Neutrophil (primary cell): ENCODE results near the gene CNTNAP2.

Experiments used
- H3K27ac ChIP-seq: fragments of 200-600 bp; sonication (generic); 2 replicates; pipeline ENCODE4 v1.5.1; 2016; ENCODE audit warnings: mild to moderate bottlenecking, moderate library complexity
- H3K27me3 ChIP-seq: fragments of 200-600 bp; sonication (generic); 2 replicates; pipeline ENCODE4 v1.6.0; 2016; ENCODE audit warnings: mild to moderate bottlenecking
- H3K36me3 ChIP-seq: fragments of 200-600 bp; sonication (generic); 2 replicates; pipeline ENCODE4 v1.5.1; 2017
- H3K4me1 ChIP-seq, 2 experiments: fragments of 200-600 bp in 1 of 2; sonication (generic) in 1 of 2; 1 replicate in 1 of 2; 2 replicates in 1 of 2; pipeline versions ENCODE4 v1.5.1 to v1.6.1; 2013 to 2016; ENCODE audit warnings: low read depth in 1 of 2, low read length in 1 of 2, mild to moderate bottlenecking in 1 of 2, moderate library complexity in 1 of 2; ENCODE audit not compliant: control insufficient read depth in 1 of 2, insufficient read depth in 1 of 2
- H3K4me3 ChIP-seq, 2 experiments: fragments of 200-600 bp in 1 of 2; sonication (generic) in 1 of 2; 1 replicate in 1 of 2; 2 replicates in 1 of 2; pipeline ENCODE4 v1.5.1; 2013 to 2016; ENCODE audit warnings: low read depth in 1 of 2, low read length in 1 of 2, mild to moderate bottlenecking in 1 of 2, moderate library complexity in 1 of 2
- H3K9me3 ChIP-seq: fragments of 200-600 bp; sonication (generic); 2 replicates; pipeline ENCODE4 v1.5.1; 2016
- TF ChIP-seq, protein P1 (sequence below): fragments of 200-600 bp; sonication (generic); IDR thresholded peaks from 2 replicates; pipeline ENCODE4 v1.5.1; 2016; ENCODE audit warnings: antibody characterized with exemption

The CNTNAP2 gene

DNA sequence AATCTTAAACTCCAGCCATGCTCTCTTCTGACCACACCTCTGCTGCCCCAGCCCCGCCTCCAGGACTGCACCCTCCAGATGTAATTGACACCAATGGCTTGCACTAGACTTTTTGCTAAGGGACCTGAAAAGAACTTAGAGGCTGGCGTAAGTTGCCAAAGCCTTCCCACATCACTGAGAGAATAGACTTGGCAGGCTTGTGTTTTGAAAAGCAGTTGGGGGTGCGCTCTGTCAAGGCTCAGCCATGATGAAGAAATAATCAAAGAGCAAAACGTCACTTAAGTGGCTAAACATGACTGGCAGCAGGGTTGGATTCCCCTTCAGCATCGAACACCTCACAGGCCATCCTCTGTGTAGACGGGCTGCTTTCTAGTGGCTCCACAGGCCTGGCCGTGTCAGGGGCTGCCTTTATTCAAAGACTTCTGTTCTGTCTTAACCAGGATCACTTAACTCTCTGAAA, 2278.8 kb downstream of the CNTNAP2 start:
- Histone ChIP-seq H3K27ac (no peak overlapping the region), H3K27me3 (no peaks in the 10 kb centered on the region), H3K4me3 (no peak overlapping the region), H3K4me1 (no peaks in the 10 kb centered on the region), H3K36me3 (no peaks in the 10 kb centered on the region), H3K9me3 (no peaks in the 10 kb centered on the region)
- TF ChIP-seq, protein P1, sequence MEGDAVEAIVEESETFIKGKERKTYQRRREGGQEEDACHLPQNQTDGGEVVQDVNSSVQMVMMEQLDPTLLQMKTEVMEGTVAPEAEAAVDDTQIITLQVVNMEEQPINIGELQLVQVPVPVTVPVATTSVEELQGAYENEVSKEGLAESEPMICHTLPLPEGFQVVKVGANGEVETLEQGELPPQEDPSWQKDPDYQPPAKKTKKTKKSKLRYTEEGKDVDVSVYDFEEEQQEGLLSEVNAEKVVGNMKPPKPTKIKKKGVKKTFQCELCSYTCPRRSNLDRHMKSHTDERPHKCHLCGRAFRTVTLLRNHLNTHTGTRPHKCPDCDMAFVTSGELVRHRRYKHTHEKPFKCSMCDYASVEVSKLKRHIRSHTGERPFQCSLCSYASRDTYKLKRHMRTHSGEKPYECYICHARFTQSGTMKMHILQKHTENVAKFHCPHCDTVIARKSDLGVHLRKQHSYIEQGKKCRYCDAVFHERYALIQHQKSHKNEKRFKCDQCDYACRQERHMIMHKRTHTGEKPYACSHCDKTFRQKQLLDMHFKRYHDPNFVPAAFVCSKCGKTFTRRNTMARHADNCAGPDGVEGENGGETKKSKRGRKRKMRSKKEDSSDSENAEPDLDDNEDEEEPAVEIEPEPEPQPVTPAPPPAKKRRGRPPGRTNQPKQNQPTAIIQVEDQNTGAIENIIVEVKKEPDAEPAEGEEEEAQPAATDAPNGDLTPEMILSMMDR = no peak

DNA sequence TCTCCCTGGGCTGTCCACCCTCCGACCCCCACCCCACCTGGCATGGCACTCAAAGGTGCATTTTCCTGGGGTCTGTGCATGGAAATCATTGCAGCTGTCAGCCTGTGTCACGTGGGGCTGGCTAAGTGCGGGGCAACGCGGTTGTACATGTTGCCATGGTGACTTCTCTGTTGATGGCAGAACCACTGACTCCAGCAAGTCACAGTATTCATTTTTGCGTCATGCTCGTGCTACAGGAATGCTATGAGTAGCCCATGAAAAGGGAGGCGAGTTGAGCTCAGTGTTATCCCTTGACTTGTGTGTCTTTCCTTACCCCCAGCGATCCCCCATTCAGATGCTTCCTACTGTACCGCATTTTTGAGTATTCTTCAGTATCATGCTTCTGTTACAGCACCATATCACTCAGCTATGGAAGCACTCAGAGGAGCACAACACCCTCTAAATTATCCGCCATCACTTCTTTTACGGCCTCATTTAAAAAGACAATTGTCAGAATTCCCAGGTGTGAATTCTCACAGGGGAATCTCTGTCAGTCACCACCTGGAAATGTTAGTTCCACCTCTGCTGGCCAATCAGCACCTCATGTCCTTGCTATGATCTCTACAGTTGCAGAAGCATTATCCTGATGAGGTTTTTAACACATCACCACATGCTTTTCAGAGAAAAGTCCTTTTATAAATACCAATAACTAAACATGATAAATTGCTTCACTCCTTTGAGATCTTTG, 2279.6 kb downstream of the CNTNAP2 start:
- TF ChIP-seq, protein P1 = no peak
- Histone ChIP-seq H3K4me1 (no peaks in the 10 kb centered on the region), H3K9me3 (no peaks in the 10 kb centered on the region), H3K4me3 (no peak overlapping the region), H3K27ac (no peak overlapping the region), H3K36me3 (no peaks in the 10 kb centered on the region), H3K27me3 (no peaks in the 10 kb centered on the region)

DNA sequence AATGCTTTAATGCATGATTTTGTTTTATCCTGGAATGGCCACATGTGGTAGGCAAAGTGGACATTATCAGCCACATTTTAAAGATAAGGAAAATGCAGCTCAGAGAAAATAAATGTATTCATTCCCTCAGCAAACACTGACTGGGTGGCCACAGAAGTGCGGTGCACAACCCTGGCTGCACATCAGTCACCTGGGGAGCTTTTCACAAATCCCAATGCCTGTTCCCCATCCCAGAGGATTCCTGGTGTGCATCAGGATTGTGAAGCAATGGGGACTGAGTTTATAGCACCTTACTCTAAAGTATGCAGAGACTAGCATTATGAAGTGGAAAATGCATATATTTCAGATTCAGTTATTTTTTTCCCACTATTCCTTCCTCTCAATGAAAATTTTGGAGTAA, 2280.5 kb downstream of the CNTNAP2 start:
- Histone ChIP-seq H3K36me3 (no peaks in the 10 kb centered on the region), H3K9me3 (no peaks in the 10 kb centered on the region), H3K4me3 (no peak overlapping the region), H3K27me3 (no peaks in the 10 kb centered on the region), H3K4me1 (no peaks in the 10 kb centered on the region), H3K27ac (no peak overlapping the region)
- TF ChIP-seq, protein P1 = no peak

DNA sequence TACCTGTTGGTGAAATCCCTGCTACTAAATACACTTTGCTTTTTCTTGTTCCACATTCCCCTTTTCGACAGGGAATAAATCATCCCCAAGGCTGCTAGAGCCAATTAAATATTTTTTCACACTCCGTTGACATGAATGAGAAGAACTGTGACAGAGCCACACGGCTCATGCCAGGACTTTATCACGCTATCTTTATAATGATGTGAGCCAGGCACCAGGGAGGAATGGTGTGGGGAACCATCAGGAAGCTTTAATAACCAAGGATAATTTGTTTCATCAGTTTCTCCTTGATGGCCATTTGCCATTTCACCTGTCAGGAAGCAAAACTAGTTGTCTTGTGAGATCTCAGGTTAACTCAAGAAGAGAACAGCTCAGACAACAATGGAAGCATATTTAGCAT, 2280.9 kb downstream of the CNTNAP2 start:
- H3K4me3 ChIP-seq = no peak overlapping the region
- H3K36me3 ChIP-seq = no peaks in the 10 kb centered on the region
- H3K9me3 ChIP-seq = no peaks in the 10 kb centered on the region
- no peaks in the 10 kb centered on the region for H3K27me3 ChIP-seq
- no peaks in the 10 kb centered on the region for H3K4me1 ChIP-seq
- no peak overlapping the region for H3K27ac ChIP-seq
- TF ChIP-seq, protein P1 = no peak

DNA sequence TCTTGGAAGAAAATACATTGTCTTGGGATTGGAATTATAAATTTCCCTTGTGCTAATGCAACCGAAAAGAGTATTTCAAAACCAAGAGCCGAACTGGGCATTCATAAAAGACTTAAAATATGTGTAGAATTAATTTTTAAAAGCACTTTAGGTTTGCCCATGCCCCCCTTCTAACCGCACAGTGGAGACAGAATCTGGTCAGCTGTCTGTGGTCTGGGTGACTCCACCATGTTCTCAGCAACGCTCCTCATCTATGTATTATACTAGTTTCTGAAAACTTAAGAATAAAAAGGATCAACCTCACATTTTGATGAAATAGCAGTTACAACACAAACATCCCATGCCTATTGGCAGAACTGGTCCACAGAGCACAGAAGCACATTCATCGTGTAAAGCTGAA, 2281.4 kb downstream of the CNTNAP2 start:
- Histone ChIP-seq H3K4me1 (no peaks in the 10 kb centered on the region), H3K27me3 (no peaks in the 10 kb centered on the region), H3K4me3 (no peak overlapping the region), H3K9me3 (no peaks in the 10 kb centered on the region), H3K36me3 (no peaks in the 10 kb centered on the region), H3K27ac (no peak overlapping the region)
- TF ChIP-seq, protein P1 = no peak
